ENCODE measurements around the gene SYTL5. TPM values are rescaled to one million over a fixed set of nuclear protein-coding genes. Genes with fewer than 3 reads are reported as not detected.

The SYTL5 gene
- total and polyA plus RNA-seq, 9 donors: 0.10 to 2.8 (median 0.18) TPM; not detected in 2

DNA sequence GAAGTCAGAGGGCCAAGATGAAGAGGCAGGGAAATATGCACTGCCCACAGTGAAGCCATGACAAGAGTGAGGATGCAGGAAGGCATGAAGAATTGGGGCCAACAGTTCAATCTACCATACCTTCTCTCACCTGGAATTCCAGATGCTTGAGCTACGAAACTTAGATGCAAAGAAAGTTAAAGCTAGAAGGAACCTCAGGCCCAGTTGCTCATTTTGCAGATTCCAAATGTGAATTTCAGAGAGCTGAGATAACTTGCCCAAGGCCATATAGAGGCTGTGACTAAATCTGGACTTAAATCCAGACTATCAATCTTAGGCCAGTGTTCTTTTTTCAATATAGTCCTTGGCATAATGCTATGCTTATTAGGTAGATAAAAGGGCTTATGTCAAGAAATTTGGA, 121.6 kb downstream of the SYTL5 start:
- 77 to 86% (median 80%) methylated on average over 1 of the region's 1 CpG for WGBS, 3 donors
- TF ChIP-seq POLR2A (IDR thresholded peaks at IDR 0.05): no peak
- TF ChIP-seq, protein P1, sequence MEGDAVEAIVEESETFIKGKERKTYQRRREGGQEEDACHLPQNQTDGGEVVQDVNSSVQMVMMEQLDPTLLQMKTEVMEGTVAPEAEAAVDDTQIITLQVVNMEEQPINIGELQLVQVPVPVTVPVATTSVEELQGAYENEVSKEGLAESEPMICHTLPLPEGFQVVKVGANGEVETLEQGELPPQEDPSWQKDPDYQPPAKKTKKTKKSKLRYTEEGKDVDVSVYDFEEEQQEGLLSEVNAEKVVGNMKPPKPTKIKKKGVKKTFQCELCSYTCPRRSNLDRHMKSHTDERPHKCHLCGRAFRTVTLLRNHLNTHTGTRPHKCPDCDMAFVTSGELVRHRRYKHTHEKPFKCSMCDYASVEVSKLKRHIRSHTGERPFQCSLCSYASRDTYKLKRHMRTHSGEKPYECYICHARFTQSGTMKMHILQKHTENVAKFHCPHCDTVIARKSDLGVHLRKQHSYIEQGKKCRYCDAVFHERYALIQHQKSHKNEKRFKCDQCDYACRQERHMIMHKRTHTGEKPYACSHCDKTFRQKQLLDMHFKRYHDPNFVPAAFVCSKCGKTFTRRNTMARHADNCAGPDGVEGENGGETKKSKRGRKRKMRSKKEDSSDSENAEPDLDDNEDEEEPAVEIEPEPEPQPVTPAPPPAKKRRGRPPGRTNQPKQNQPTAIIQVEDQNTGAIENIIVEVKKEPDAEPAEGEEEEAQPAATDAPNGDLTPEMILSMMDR (IDR thresholded peaks at IDR 0.05): no peak
- TF ChIP-seq EP300 (IDR thresholded peaks at IDR 0.05): no peak
- Histone ChIP-seq H3K36me3 (no peaks in the 10 kb centered on the region), H3K27me3 (no peaks in the 10 kb centered on the region), H3K27ac (no peak overlapping the region), H3K4me1 (ENCODE audit: insufficient read depth) (no peaks in the 10 kb centered on the region), H3K9me3 (no peaks in the 10 kb centered on the region), H3K4me3 (no peak overlapping the region)
- DNase-seq: no peak
- intact Hi-C loops (cut with DNase I): loop anchor here in 1 of 4 donors (10.0 kb wide), 1 partner anchor 527 kb away; no protein-coding TSS in a partner anchor

DNA sequence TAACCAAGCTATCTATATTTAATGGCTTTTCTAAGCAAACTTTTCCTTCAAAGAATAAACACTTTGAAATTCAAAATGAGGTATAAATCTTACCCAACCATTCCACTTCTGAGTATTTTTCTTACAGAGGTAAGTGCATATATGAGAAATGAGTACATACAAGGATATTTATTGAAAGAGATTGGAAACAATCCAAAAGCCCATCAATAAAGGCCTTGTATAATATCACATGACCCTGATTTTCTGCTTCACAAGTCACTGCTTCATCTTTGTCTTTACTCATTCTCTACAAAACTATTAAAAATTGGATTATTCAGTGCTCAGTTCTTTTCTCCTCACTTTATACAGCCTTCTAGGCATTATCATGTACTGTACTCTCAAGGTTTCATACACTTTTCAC, 123.0 kb downstream of the SYTL5 start:
- H3K9me3 ChIP-seq: no peaks in the 10 kb centered on the region
- intact Hi-C loops (cut with DNase I): loop anchor here in 1 of 4 donors (10.0 kb wide), 1 partner anchor 525 kb away; no protein-coding TSS in a partner anchor
- DNase-seq: no peak

DNA sequence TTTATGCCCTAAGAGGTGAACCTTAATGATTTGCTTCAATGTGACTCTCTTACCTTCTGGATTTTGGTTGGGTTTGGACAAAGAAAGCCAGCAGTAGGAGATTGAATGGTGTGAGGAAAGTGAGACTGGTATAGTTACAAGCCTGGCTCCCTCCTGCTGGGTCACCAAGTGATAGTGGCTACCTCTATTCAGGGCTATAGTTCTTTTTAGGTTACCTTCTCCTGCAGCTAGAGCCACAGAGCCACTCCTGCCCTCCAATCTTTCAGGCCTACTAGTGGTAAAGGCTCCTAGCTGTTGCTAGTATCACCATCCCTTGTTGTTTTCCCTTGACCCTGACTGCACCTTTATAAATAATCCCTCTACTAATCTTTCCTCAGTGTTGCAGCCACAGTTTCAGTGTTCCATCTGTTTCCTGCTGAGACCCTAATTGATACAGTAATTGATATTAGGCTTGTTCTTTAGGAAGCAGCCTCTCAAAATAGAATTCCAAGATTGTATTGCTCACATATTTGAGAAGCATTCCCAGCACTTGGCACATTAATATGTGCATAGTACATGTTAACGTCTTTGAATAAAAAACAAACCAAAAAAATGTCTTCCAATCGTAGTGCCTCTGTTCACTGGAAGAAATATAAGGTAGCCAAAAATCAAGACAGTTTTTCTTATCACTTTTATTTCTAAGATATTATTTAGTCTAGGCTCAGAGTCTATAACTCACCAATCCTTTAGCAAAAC, 132.0 kb downstream of the SYTL5 start:
- intact Hi-C loops (cut with DNase I): no loop called here
- DNase-seq: no peak
- H3K4me3 ChIP-seq: no peak overlapping the region
- 20 to 41% (median 29%) methylated on average over 2 of the region's 2 CpGs for WGBS, 3 donors
- no peaks in the 10 kb centered on the region for H3K36me3 ChIP-seq
- H3K4me1 ChIP-seq (ENCODE audit: insufficient read depth): no peaks in the 10 kb centered on the region
- H3K27ac ChIP-seq: no peak overlapping the region
- H3K9me3 ChIP-seq: no peaks in the 10 kb centered on the region
- no peaks in the 10 kb centered on the region for H3K27me3 ChIP-seq
- TF ChIP-seq, protein P1 (IDR thresholded peaks at IDR 0.05): no peak
- TF ChIP-seq POLR2A (IDR thresholded peaks at IDR 0.05): no peak
- TF ChIP-seq EP300 (IDR thresholded peaks at IDR 0.05): no peak

More for the DNA sequence above, 123.0 kb downstream of the SYTL5 start:
- no peak for TF ChIP-seq POLR2A (IDR thresholded peaks at IDR 0.05)
- TF ChIP-seq, protein P1 (IDR thresholded peaks at IDR 0.05): no peak
- TF ChIP-seq EP300 (IDR thresholded peaks at IDR 0.05): no peak
- H3K36me3 ChIP-seq: no peaks in the 10 kb centered on the region
- H3K27ac ChIP-seq: no peak overlapping the region
- H3K4me1 ChIP-seq (ENCODE audit: insufficient read depth): no peaks in the 10 kb centered on the region
- H3K27me3 ChIP-seq: no peaks in the 10 kb centered on the region
- no peak overlapping the region for H3K4me3 ChIP-seq

DNA sequence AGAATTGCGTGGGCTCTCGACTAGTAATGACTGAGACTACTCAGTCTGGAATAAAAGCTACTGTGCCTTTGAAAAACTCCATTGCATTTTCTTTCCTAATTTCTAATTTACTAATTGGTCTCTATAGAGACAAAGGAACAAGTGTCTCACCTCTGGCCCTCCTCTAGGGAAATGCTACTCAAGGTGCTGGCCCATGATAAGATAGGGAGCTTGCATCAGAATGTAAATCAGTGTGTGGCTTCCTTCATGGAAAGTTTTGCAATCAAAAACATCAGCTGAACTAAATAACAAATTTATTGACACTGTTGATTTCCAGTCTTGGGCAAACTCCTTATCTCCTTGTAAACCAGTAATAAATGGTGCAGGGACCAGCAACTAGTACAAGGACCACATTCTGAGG, 132.5 kb downstream of the SYTL5 start:
- DNase-seq: no peak
- WGBS, 3 donors: 60 to 72% (median 71%) methylated on average over 2 of the region's 2 CpGs
- Histone ChIP-seq H3K27me3 (no peaks in the 10 kb centered on the region), H3K4me1 (ENCODE audit: insufficient read depth) (no peaks in the 10 kb centered on the region), H3K36me3 (no peaks in the 10 kb centered on the region), H3K4me3 (no peak overlapping the region), H3K27ac (no peak overlapping the region), H3K9me3 (no peaks in the 10 kb centered on the region)
- no peak for TF ChIP-seq POLR2A (IDR thresholded peaks at IDR 0.05)
- TF ChIP-seq, protein P1 (IDR thresholded peaks at IDR 0.05): no peak
- TF ChIP-seq EP300 (IDR thresholded peaks at IDR 0.05): no peak
- intact Hi-C loops (cut with DNase I): no loop called here

All from ovary (tissue), 9 donors.